GM12878 (cell line): ENCODE measurements around the gene PALD1. TPM values are rescaled to one million over a fixed set of nuclear protein-coding genes. Genes with fewer than 3 reads are reported as not detected.

ENCODE experiments used
- BACH1 ChIP-seq: fragments of 450-650 bp; IDR thresholded peaks from 2 replicates; pipeline ENCODE4 v1.6.1; 2017; ENCODE audit warnings: mild to moderate bottlenecking, borderline replicate concordance
- BHLHE40 ChIP-seq, 2 experiments: fragments of 450-650 bp in 1 of 2; IDR thresholded peaks; 2 replicates each; pipeline ENCODE4 v1.6.1; 2011 to 2017; ENCODE audit warnings: low read depth in 2 of 2, borderline replicate concordance in 1 of 2, improper control_type of control experiment in 1 of 2, low read length in 1 of 2, mild to moderate bottlenecking in 1 of 2
- EGR1 ChIP-seq, 2 experiments: IDR thresholded peaks; 1 replicate in 1 of 2; 2 replicates in 1 of 2; pipeline ENCODE4 v1.6.1; 2011 to 2012; ENCODE audit warnings: low read depth in 2 of 2, low read length in 2 of 2, borderline replicate concordance in 1 of 2, mild to moderate bottlenecking in 1 of 2, moderate library complexity in 1 of 2
- EP300 ChIP-seq, 2 experiments: fragments of 150-350 bp in 1 of 2; IDR thresholded peaks; 2 replicates each; pipeline ENCODE4 v1.6.1; 2011 to 2012; ENCODE audit warnings: low read depth in 2 of 2, low read length in 2 of 2, borderline replicate concordance in 1 of 2, improper control_type of control experiment in 1 of 2, inconsistent platforms in 1 of 2; ENCODE audit not compliant: control insufficient read depth in 1 of 2
- FOS ChIP-seq: IDR thresholded peaks from 3 replicates; pipeline ENCODE4 v1.6.1; 2011; ENCODE audit warnings: borderline replicate concordance; ENCODE audit not compliant: insufficient read length; ENCODE audit errors: extremely low read depth
- FOXK2 ChIP-seq: fragments of 450-650 bp; IDR thresholded peaks from 2 replicates; pipeline ENCODE4 v1.6.1; 2017; ENCODE audit warnings: mild to moderate bottlenecking, moderate library complexity
- KAT2A ChIP-seq: conservative IDR thresholded peaks from 2 replicates; pipeline ENCODE4 v1.6.1; 2011; ENCODE audit warnings: low read depth, low read length; ENCODE audit not compliant: control insufficient read depth
- KDM1A ChIP-seq: fragments of 200-600 bp; sonication (generic); IDR thresholded peaks from 2 replicates; pipeline ENCODE4 v1.6.1; 2016; ENCODE audit warnings: borderline replicate concordance
- MEF2B ChIP-seq: fragments of 450-650 bp; IDR thresholded peaks from 2 replicates; pipeline ENCODE4 v1.6.1; 2018; ENCODE audit warnings: mild to moderate bottlenecking, moderate library complexity; ENCODE audit not compliant: partially characterized antibody, poor library complexity, severe bottlenecking
- NBN ChIP-seq: fragments of 450-650 bp; IDR thresholded peaks from 2 replicates; pipeline ENCODE4 v1.6.1; 2016
- NFIC ChIP-seq: IDR thresholded peaks from 2 replicates; pipeline ENCODE4 v1.6.1; 2012; ENCODE audit warnings: low read depth, mild to moderate bottlenecking, inconsistent platforms, low read length, moderate library complexity
- NR2C1 ChIP-seq: fragments of 450-650 bp; IDR thresholded peaks from 2 replicates; pipeline ENCODE4 v1.6.1; 2017; ENCODE audit warnings: antibody characterized with exemption, mild to moderate bottlenecking, moderate library complexity
- NR2F1 ChIP-seq: fragments of 450-650 bp; conservative IDR thresholded peaks from 2 replicates; pipeline ENCODE4 v1.6.1; 2017; ENCODE audit warnings: mild to moderate bottlenecking
- NRF1 ChIP-seq: conservative IDR thresholded peaks from 2 replicates; pipeline ENCODE4 v1.6.1; 2011; ENCODE audit warnings: mild to moderate bottlenecking, low read depth, low read length, improper control_type of control experiment
- RAD21 ChIP-seq: IDR thresholded peaks from 2 replicates; pipeline ENCODE4 v1.6.1; 2011; ENCODE audit warnings: mild to moderate bottlenecking, low read depth, low read length, moderate library complexity; ENCODE audit not compliant: insufficient read depth
- RUNX3 ChIP-seq: IDR thresholded peaks from 2 replicates; pipeline ENCODE4 v1.6.1; 2012; ENCODE audit warnings: low read length, inconsistent platforms
- SIN3A ChIP-seq: IDR thresholded peaks from 2 replicates; pipeline ENCODE4 v1.6.1; 2012; ENCODE audit warnings: low read depth, low read length, improper control_type of control experiment
- SMAD5 ChIP-seq: IDR thresholded peaks from 2 replicates; pipeline ENCODE4 v1.6.1; 2016; ENCODE audit warnings: antibody characterized with exemption, low read depth
- SRF ChIP-seq, 2 experiments: IDR thresholded peaks; 2 replicates each; pipeline ENCODE4 v1.6.1; 2011; ENCODE audit warnings: low read depth in 2 of 2, low read length in 2 of 2, mild to moderate bottlenecking in 1 of 2, moderate library complexity in 1 of 2
- YY1 ChIP-seq: IDR thresholded peaks from 2 replicates; pipeline ENCODE4 v1.6.1; 2011; ENCODE audit warnings: low read depth, mild to moderate bottlenecking, low read length
- ZNF207 ChIP-seq: fragments of 450-650 bp; IDR thresholded peaks from 2 replicates; pipeline ENCODE4 v1.6.1; 2014; ENCODE audit warnings: antibody characterized with exemption, mild to moderate bottlenecking, borderline replicate concordance
- ZNF24 ChIP-seq: fragments of 450-650 bp; IDR thresholded peaks from 2 replicates; pipeline ENCODE4 v1.6.1; 2017; ENCODE audit warnings: antibody characterized with exemption, mild to moderate bottlenecking
- ZNF622 ChIP-seq: fragments of 450-650 bp; IDR thresholded peaks from 2 replicates; pipeline ENCODE4 v1.6.1; 2017; ENCODE audit warnings: mild to moderate bottlenecking, inconsistent platforms
- polyA plus RNA-seq, 11 experiments: library from polyadenylated mRNA; depleted of rRNA in 4 of 11; unstranded in 6 of 11; stranded (reverse) in 5 of 11; fragments of >200 nt; fragmentation: Nextera tagmentation in 4 of 11; fragmentation: Illumina TruSeq in 1 of 11; extraction: Ambion mirVana in 4 of 11; extraction: Trizol in 1 of 11; gene quantifications; 1 replicate in 1 of 11; 2 replicates in 10 of 11; pipeline versions ENCODE4 v1.2.1 to v1.2.3, GENCODE V29; 2011 to 2016; ENCODE audit warnings: inconsistent platforms in 2 of 11, missing spikeins in 2 of 11, low read depth in 1 of 11
- total RNA-seq, 4 experiments: library from RNA; depleted of rRNA in 3 of 4; stranded (reverse); fragments of >200 nt in 3 of 4; fragmentation: Illumina TruSeq in 1 of 4; extraction: Trizol in 1 of 4; gene quantifications; 2 replicates each; pipeline versions ENCODE4 v1.2.1 to v1.2.3, GENCODE V29; 2013 to 2021
- TF ChIP-seq, protein P1 (sequence below): fragments of 450-650 bp; IDR thresholded peaks from 2 replicates; pipeline ENCODE4 v1.6.1; 2014; ENCODE audit warnings: mild to moderate bottlenecking
- TF ChIP-seq, protein P2 (sequence below): fragments of 450-650 bp; IDR thresholded peaks from 2 replicates; pipeline ENCODE4 v1.6.1; 2016; ENCODE audit warnings: mild to moderate bottlenecking, moderate library complexity, borderline replicate concordance
- TF ChIP-seq, protein P3 (sequence below): IDR thresholded peaks from 2 replicates; pipeline ENCODE4 v1.6.1; 2011; ENCODE audit warnings: borderline replicate concordance, low read depth, mild to moderate bottlenecking, moderate library complexity, mixed read lengths, low read length; ENCODE audit not compliant: insufficient read depth; ENCODE audit errors: extremely low read length

Gene PALD1
- total and polyA plus RNA-seq, 10 of the 15 experiments (the other 5 are each of a cell fraction or from before 2014, with no cell fraction given), result 0.43 to 20.9 (median 9.0) TPM

DNA sequence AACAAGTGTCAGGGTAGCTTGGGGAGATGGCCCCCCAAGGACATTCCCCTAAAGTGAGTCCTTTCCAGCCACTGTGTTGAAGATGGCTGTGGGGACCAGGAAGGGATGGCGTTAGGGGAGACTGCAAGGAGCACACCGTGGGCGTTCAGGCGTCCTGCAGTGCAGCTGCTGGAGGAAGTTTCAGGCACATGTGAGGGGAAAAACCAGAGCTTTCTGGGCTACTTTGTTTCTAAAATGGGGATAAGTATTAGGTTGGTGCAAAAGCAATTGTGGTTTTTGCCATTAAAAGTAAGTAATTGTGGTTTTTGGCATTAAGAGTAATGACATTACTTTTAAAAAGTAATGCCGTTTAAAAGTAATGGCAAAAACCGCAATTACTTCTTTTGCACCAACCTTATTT is 109.7 kb downstream of the PALD1 start (continued):
- TF ChIP-seq EP300 (IDR thresholded peaks at IDR 0.05; ENCODE audit: borderline replicate concordance in 1 of 2, control insufficient read depth in 1 of 2, low read depth in 2 of 2, low read length in 2 of 2) (peak in 1 of 2 experiments; percentile 17; a peak in 1 of 4 replicates), NBN (no peak), RUNX3 (peak; percentile 88), FOXK2 (no peak), FOS (no peak), ZNF622 (no peak), RAD21 (no peak), KDM1A (no peak), NR2F1 (no peak), SIN3A (no peak), SRF (IDR thresholded peaks at IDR 0.05; ENCODE audit: low read depth in 2 of 2, low read length in 2 of 2) (no peak), MEF2B (peak; percentile 36), EGR1 (IDR thresholded peaks at IDR 0.05; ENCODE audit: borderline replicate concordance in 1 of 2, low read depth in 2 of 2, low read length in 2 of 2) (peak in 1 of 2 experiments; percentile 45; a peak in 1 of 3 replicates), NRF1 (no peak), SMAD5 (no peak), NFIC (peak; percentile 36; the same call in 1 of the 2 replicates), ZNF24 (no peak), BACH1 (no peak), ZNF207 (no peak), KAT2A (no peak), YY1 (0 out of 2 replicates have a peak, but pooled peaks have one; percentile 13), NR2C1 (no peak), BHLHE40 (IDR thresholded peaks at IDR 0.05; ENCODE audit: borderline replicate concordance in 1 of 2, low read depth in 2 of 2, low read length in 1 of 2) (peak; percentile 68 to 75; a peak in 3 of 4 replicates)
- TF ChIP-seq, protein P1, sequence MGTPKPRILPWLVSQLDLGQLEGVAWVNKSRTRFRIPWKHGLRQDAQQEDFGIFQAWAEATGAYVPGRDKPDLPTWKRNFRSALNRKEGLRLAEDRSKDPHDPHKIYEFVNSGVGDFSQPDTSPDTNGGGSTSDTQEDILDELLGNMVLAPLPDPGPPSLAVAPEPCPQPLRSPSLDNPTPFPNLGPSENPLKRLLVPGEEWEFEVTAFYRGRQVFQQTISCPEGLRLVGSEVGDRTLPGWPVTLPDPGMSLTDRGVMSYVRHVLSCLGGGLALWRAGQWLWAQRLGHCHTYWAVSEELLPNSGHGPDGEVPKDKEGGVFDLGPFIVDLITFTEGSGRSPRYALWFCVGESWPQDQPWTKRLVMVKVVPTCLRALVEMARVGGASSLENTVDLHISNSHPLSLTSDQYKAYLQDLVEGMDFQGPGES, result no peak
- TF ChIP-seq, protein P2, sequence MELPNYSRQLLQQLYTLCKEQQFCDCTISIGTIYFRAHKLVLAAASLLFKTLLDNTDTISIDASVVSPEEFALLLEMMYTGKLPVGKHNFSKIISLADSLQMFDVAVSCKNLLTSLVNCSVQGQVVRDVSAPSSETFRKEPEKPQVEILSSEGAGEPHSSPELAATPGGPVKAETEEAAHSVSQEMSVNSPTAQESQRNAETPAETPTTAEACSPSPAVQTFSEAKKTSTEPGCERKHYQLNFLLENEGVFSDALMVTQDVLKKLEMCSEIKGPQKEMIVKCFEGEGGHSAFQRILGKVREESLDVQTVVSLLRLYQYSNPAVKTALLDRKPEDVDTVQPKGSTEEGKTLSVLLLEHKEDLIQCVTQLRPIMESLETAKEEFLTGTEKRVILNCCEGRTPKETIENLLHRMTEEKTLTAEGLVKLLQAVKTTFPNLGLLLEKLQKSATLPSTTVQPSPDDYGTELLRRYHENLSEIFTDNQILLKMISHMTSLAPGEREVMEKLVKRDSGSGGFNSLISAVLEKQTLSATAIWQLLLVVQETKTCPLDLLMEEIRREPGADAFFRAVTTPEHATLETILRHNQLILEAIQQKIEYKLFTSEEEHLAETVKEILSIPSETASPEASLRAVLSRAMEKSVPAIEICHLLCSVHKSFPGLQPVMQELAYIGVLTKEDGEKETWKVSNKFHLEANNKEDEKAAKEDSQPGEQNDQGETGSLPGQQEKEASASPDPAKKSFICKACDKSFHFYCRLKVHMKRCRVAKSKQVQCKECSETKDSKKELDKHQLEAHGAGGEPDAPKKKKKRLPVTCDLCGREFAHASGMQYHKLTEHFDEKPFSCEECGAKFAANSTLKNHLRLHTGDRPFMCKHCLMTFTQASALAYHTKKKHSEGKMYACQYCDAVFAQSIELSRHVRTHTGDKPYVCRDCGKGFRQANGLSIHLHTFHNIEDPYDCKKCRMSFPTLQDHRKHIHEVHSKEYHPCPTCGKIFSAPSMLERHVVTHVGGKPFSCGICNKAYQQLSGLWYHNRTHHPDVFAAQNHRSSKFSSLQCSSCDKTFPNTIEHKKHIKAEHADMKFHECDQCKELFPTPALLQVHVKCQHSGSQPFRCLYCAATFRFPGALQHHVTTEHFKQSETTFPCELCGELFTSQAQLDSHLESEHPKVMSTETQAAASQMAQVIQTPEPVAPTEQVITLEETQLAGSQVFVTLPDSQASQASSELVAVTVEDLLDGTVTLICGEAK, result no peak
- TF ChIP-seq, protein P3, sequence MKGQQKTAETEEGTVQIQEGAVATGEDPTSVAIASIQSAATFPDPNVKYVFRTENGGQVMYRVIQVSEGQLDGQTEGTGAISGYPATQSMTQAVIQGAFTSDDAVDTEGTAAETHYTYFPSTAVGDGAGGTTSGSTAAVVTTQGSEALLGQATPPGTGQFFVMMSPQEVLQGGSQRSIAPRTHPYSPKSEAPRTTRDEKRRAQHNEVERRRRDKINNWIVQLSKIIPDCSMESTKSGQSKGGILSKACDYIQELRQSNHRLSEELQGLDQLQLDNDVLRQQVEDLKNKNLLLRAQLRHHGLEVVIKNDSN, result no peak
